Fibroblast of skin of scalp (primary cell): ENCODE data around the gene LRBA.
"Not testable (repeated sequence)": the region's sequence is repeated elsewhere in the genome, so short reads cannot be mapped to it uniquely, and the experiment has no call there.

Experiments
- DNase-seq: peaks from one replicate; pipeline ENCODE4 v3.0.0-alpha.2; 2013

The LRBA gene

GRCh38 chr4:150661551-150661950 is 353.5 kb downstream of the LRBA start:
- DNase-seq, result not testable (repeated sequence)

- not testable (repeated sequence) for DNase-seq
Observed at GRCh38 chr4:150658258-150658657, 356.8 kb downstream of the LRBA start.

- DNase-seq, result no peak
Observed at GRCh38 chr4:150656891-150657290, 358.2 kb downstream of the LRBA start.

- DNase-seq, result no peak
Observed at GRCh38 chr4:150650751-150651150, 364.3 kb downstream of the LRBA start.

GRCh38 chr4:150648123-150648522 is 367.0 kb downstream of the LRBA start:
- no peak for DNase-seq

- DNase-seq, result peak; percentile 42
Observed at GRCh38 chr4:150647008-150647407, 368.1 kb downstream of the LRBA start.

GRCh38 chr4:150641612-150642011 is 373.5 kb downstream of the LRBA start:
- no peak for DNase-seq

GRCh38 chr4:150632639-150633038 is 382.4 kb downstream of the LRBA start:
- no peak for DNase-seq

- DNase-seq, result no peak
Observed at GRCh38 chr4:150628073-150628472, 387.0 kb downstream of the LRBA start.

GRCh38 chr4:150625033-150625432 is 390.1 kb downstream of the LRBA start:
- DNase-seq, result no peak

- no peak for DNase-seq
Observed at GRCh38 chr4:150624055-150624454, 391.0 kb downstream of the LRBA start.

GRCh38 chr4:150619042-150619441 is 396.0 kb downstream of the LRBA start:
- DNase-seq, result peak; percentile 1

- DNase-seq, result peak; percentile 1
Observed at GRCh38 chr4:150609131-150609530, 406.0 kb downstream of the LRBA start.

GRCh38 chr4:150600812-150601445 is 414.2 kb downstream of the LRBA start:
- DNase-seq, result no peak

GRCh38 chr4:150599547-150599946 is 415.5 kb downstream of the LRBA start:
- no peak for DNase-seq

GRCh38 chr4:150598909-150599308 is 416.2 kb downstream of the LRBA start:
- peak; percentile 52 for DNase-seq

GRCh38 chr4:150593996-150594395 is 421.1 kb downstream of the LRBA start:
- peak; percentile 37 for DNase-seq

- no peak for DNase-seq
Observed at GRCh38 chr4:150591904-150592303, 423.2 kb downstream of the LRBA start.

GRCh38 chr4:150591406-150591805 is 423.7 kb downstream of the LRBA start:
- DNase-seq, result no peak

- DNase-seq, result no peak
Observed at GRCh38 chr4:150590631-150591030, 424.5 kb downstream of the LRBA start.

GRCh38 chr4:150589157-150589556 is 425.9 kb downstream of the LRBA start:
- no peak for DNase-seq

- DNase-seq, result no peak
Observed at GRCh38 chr4:150588316-150588715, 426.8 kb downstream of the LRBA start.

- no peak for DNase-seq
Observed at GRCh38 chr4:150586162-150586810, 428.8 kb downstream of the LRBA start.

- no peak for DNase-seq
Observed at GRCh38 chr4:150585611-150586010, 429.5 kb downstream of the LRBA start.
